ENCODE data around the gene SLC35G3.

DNA sequence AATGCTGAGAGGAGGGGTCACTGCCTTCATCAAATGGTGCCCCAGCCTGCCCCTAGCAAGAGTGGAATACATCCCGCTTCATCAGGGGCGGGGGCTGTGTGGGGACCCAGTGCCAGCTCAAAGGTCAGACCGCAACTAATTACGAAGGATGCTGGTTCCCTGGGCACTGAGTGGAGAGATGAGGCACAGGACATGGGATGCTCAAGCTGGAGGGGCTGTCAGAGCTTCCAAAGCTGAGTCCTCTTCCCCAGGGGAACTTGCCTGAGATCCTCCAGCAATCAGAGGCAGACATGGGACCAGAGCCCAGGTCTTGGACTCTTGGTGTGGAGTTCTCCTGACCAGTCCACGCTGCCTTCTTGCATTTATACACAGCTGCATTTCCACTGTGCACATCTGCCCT is 27.7 kb downstream of the SLC35G3 start:
- no peak for TF ChIP-seq MXI1 (conservative IDR thresholded peaks at IDR 0.05; ENCODE audit: poor library complexity, severe bottlenecking)
- no peak for TF ChIP-seq POLR2AphosphoS5 (IDR thresholded peaks at IDR 0.05)
- TF ChIP-seq EP300 (conservative IDR thresholded peaks at IDR 0.05; ENCODE audit: poor library complexity, severe bottlenecking): no peak
- TF ChIP-seq, protein P1, sequence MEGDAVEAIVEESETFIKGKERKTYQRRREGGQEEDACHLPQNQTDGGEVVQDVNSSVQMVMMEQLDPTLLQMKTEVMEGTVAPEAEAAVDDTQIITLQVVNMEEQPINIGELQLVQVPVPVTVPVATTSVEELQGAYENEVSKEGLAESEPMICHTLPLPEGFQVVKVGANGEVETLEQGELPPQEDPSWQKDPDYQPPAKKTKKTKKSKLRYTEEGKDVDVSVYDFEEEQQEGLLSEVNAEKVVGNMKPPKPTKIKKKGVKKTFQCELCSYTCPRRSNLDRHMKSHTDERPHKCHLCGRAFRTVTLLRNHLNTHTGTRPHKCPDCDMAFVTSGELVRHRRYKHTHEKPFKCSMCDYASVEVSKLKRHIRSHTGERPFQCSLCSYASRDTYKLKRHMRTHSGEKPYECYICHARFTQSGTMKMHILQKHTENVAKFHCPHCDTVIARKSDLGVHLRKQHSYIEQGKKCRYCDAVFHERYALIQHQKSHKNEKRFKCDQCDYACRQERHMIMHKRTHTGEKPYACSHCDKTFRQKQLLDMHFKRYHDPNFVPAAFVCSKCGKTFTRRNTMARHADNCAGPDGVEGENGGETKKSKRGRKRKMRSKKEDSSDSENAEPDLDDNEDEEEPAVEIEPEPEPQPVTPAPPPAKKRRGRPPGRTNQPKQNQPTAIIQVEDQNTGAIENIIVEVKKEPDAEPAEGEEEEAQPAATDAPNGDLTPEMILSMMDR (IDR thresholded peaks at IDR 0.05; ENCODE audit: poor library complexity, severe bottlenecking): no peak
- no peak for TF ChIP-seq EZH2 (IDR thresholded peaks at IDR 0.05; ENCODE audit: borderline replicate concordance, insufficient read depth, low read length, poor library complexity, severe bottlenecking)

All from neural cell (in vitro differentiated cells).